GM18507 (cell line): Measurements from ENCODE around the gene ID4.

Source experiments
- DNase-seq: peaks from one replicate; pipeline ENCODE4 v3.0.0; 2011; ENCODE audit warnings: low read depth; ENCODE audit not compliant: insufficient read length; ENCODE audit errors: extremely low spot score
- FAIRE-seq: peaks from 2 replicates; lab custom pipeline; 2011; peaks lifted over from hg19 to GRCh38; lab: Jason Lieb, UNC

The ID4 gene

GRCh38 chr6:19827903-19828302 lies 9.3 kb upstream of the ID4 start:
- FAIRE-seq (no peak), DNase-seq (no peak)

GRCh38 chr6:19830171-19830570 lies 7.0 kb upstream of the ID4 start:
- DNase-seq = no peak
- FAIRE-seq = no peak

GRCh38 chr6:19831358-19831757 lies 5.8 kb upstream of the ID4 start:
- no peak for FAIRE-seq
- DNase-seq = no peak

GRCh38 chr6:19833947-19834346 lies 3.2 kb upstream of the ID4 start:
- DNase-seq = no peak
- FAIRE-seq = no peak

- FAIRE-seq = no peak
- DNase-seq = no peak
These were observed 2.3 kb upstream of the ID4 start for GRCh38 chr6:19834858-19835257.

GRCh38 chr6:19835605-19836004 lies 1.6 kb upstream of the ID4 start:
- no peak for FAIRE-seq
- no peak for DNase-seq

GRCh38 chr6:19837511-19838441 lies 606 bp downstream of the ID4 start:
- DNase-seq (no peak), FAIRE-seq (no peak)

- FAIRE-seq (no peak), DNase-seq (no peak)
These were observed 1.5 kb downstream of the ID4 start for GRCh38 chr6:19838442-19839236.

GRCh38 chr6:19839237-19839546 lies 2.0 kb downstream of the ID4 start:
- FAIRE-seq (no peak), DNase-seq (no peak)

GRCh38 chr6:19839788-19840187 lies 2.6 kb downstream of the ID4 start:
- DNase-seq = no peak
- no peak for FAIRE-seq

GRCh38 chr6:19841181-19841580 lies 4.0 kb downstream of the ID4 start:
- FAIRE-seq = no peak
- no peak for DNase-seq

GRCh38 chr6:19842030-19842615 lies 5.0 kb downstream of the ID4 start:
- DNase-seq (no peak), FAIRE-seq (no peak)

GRCh38 chr6:19844689-19845088 lies 7.5 kb downstream of the ID4 start:
- no peak for FAIRE-seq
- DNase-seq = no peak

GRCh38 chr6:19845266-19846041 lies 8.3 kb downstream of the ID4 start:
- DNase-seq (no peak), FAIRE-seq (no peak)

- DNase-seq (no peak), FAIRE-seq (no peak)
These were observed 11.4 kb downstream of the ID4 start for GRCh38 chr6:19848465-19849029.

GRCh38 chr6:19849196-19849595 lies 12.0 kb downstream of the ID4 start:
- FAIRE-seq (no peak), DNase-seq (no peak)

- no peak for DNase-seq
- no peak for FAIRE-seq
These were observed 12.6 kb downstream of the ID4 start for GRCh38 chr6:19849755-19850154.

GRCh38 chr6:19851241-19852089 lies 14.3 kb downstream of the ID4 start:
- FAIRE-seq = no peak
- no peak for DNase-seq

GRCh38 chr6:19852090-19852457 lies 14.9 kb downstream of the ID4 start:
- no peak for FAIRE-seq
- no peak for DNase-seq
